Heart left ventricle (tissue), 16 donors: ENCODE results near the gene GPR89B. TPM values are rescaled to one million over a fixed set of nuclear protein-coding genes. Genes with fewer than 3 reads are reported as not detected.

Experiments used
- ATAC-seq, 4 donors: fragments of 200-7000 bp; cut with Tn5 transposase; one replicate each; pipeline ENCODE4 v1.9.1; 2020 to 2022; ENCODE audit warnings: moderate library complexity in 4 of 4, mild to moderate bottlenecking in 3 of 4, moderate number of reproducible peaks in 1 of 4
- DNase-seq, 5 donors: peaks; one replicate each; pipeline ENCODE4 v3.0.0-alpha.2; 2020
- H3K27ac ChIP-seq, 12 donors: fragments of 200-600 bp; sonication (generic) in 4 of 12; one replicate each; pipeline versions ENCODE4 v1.5.0 to v1.8.0; 2016 to 2022; ENCODE audit warnings: mild to moderate bottlenecking in 2 of 12
- H3K27me3 ChIP-seq, 9 donors: fragments of 200-600 bp; sonication (generic) in 2 of 9; one replicate each; pipeline versions ENCODE4 v1.5.1 to v1.8.0; 2016 to 2022; ENCODE audit warnings: mild to moderate bottlenecking in 3 of 9
- H3K36me3 ChIP-seq, 9 donors: fragments of 200-600 bp; sonication (generic) in 2 of 9; one replicate each; pipeline versions ENCODE4 v1.5.0 to v1.8.0; 2018 to 2022; ENCODE audit warnings: mild to moderate bottlenecking in 2 of 9
- H3K4me1 ChIP-seq, 12 donors: fragments of 200-600 bp; sonication (generic) in 4 of 12; one replicate each; pipeline versions ENCODE4 v1.5.0 to v1.8.0; 2016 to 2022; ENCODE audit warnings: mild to moderate bottlenecking in 3 of 12
- H3K4me3 ChIP-seq, 12 donors: fragments of 200-600 bp; sonication (generic) in 4 of 12; one replicate each; pipeline versions ENCODE4 v1.5.0 to v1.8.0; 2017 to 2022; ENCODE audit warnings: mild to moderate bottlenecking in 9 of 12, moderate library complexity in 4 of 12
- H3K9me3 ChIP-seq, 12 donors: fragments of 200-600 bp; sonication (generic) in 4 of 12; one replicate each; pipeline versions ENCODE4 v1.5.0 to v1.8.0; 2016 to 2022; ENCODE audit warnings: mild to moderate bottlenecking in 1 of 12
- POLR2A ChIP-seq, 2 donors: fragments of 450-650 bp; IDR thresholded peaks; one replicate each; pipeline ENCODE4 v1.6.1; 2017; ENCODE audit warnings: antibody characterized with exemption in 2 of 2, mild to moderate bottlenecking in 2 of 2, moderate library complexity in 2 of 2
- WGBS, 4 donors: extraction: QIAGEN DNeasy Blood & Tissue Kit in 2 of 4; methylation state at CpG; one replicate each; pipeline versions ENCODE4 v1.1.5 to v1.1.7; 2013 to 2018; 5-methylcytosine and 5-hydroxymethylcytosine counted together
- intact Hi-C, 10 donors: fragments of 100-400 bp; cut with DNase I; formaldehyde crosslinking; loops; one replicate each; pipeline versions ENCODE4 v1.11.1 to v1.14.2; 2022
- polyA plus RNA-seq, 2 donors: library from polyadenylated mRNA; stranded (reverse); fragments of 200-250 nt; gene quantifications; one replicate each; pipeline ENCODE4 v1.2.3, GENCODE V29; 2013
- total RNA-seq, 9 donors: library from RNA; depleted of rRNA in 2 of 9; stranded (reverse); fragments of >200 nt in 2 of 9; fragmentation: NEBNext Ultra II Directional in 3 of 9; extraction: Animal tissue kit (Norgen Biotek cat#: 25700) in 3 of 9; gene quantifications; one replicate each; pipeline versions ENCODE4 v1.1.0 to v1.2.4, GENCODE V29; 2016 to 2023
- TF ChIP-seq, protein P1 (sequence below), 12 donors: fragments of 200-600 bp; sonication (generic) in 4 of 12; IDR thresholded peaks; one replicate each; pipeline versions ENCODE4 v1.5.0 to v1.8.0; 2018 to 2022; ENCODE audit warnings: antibody characterized with exemption in 12 of 12, mild to moderate bottlenecking in 5 of 12
- donor health status: ischemic (EF 13 %, LVEDD 7.1; RV severe dilation, severe dysfunction).
- donor health status: healthy with polysubstance abuse.
- donor health status: DM: no; HTN: yes; CAD: no.
- donor health status: DM: no; HTN: no; CAD: no.
- donor health status: ischemic (EF 25% LVEDD 6.9; RV normal size, moderate dysfunction).
- donor health status: ischemic (EF 25% LVEDD 5.7; RV mildly dilated, moderate dysfunction).
- donor health status: healthy.
- donor health status: DM: yes; HTN: yes; CAD: no.
- donor health status: ischemic (EF 35%, LVEDD 5.7; RV mildly dilated, moderate dysfunction).
- donor health status: nonischemic (EF 11% LVEDD 7.7; RV severe dilation, severe dysfunction).
- donor health status: DM: yes; HTN: yes; CAD: no.
- donor health status: PGD.
- donor health status: ischemic (EF 29% LVEDD 5.4; RV normal size, mild dysfunction).
- donor health status: nonischemic (EF 23%, LVEDD 6.1; RV moderate dilation, normal function).

The GPR89B gene
- total and polyA plus RNA-seq, 11 donors: 4.0 to 11.7 (median 5.7) TPM

DNA sequence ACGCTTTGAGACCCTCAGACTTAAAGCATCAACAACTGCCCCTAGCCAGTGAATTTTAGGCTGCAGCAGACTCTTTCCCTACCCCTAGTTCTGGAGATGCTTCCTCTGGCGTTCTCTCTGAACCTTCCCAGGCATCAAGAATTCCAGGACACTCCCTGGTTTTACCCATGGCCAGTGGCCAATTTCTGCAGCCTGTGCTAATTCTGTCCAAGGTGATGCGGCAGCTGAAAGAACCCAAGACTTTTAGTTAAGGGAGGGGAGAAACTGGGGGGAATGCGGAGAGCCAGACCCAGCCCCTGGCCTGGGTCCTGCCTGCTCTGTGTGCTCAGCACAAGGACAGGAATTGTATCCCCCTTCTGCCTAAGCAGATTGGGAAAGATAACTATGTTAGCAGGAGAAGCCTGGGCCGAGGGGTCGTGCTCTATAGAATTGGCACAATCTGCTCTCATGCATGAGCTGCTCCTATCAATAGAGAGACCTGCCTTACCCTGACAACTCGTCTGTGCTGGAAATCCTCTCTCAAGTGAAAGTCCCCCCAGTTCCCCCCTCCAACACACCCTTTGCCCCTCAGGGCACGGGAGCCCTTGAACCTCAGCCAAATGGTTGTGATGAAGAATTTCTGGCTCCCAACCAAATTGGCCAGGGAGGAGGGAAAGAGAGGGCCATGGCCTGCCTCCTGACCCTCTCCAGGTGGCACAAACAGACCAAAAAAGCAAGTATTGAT is 31.0 kb upstream of the GPR89B start:
- 33 to 42% (median 34%) methylated on average over 8 of the region's 8 CpGs for WGBS, 4 donors
- Histone ChIP-seq H3K27me3 (peaks cover 0 to 6% (median 0%) of the 10 kb centered on the region in 9 donors), H3K27ac (no peak overlapping the region), H3K4me1 (peaks cover 0 to 10% (median 0%) of the 10 kb centered on the region in 12 donors), H3K9me3 (no peaks in the 10 kb centered on the region), H3K36me3 (no peaks in the 10 kb centered on the region), H3K4me3 (no peak overlapping the region)
- ATAC-seq: peak in 2 of 4 donors; percentile 29 to 32
- no peak for DNase-seq
- TF ChIP-seq, protein P1, sequence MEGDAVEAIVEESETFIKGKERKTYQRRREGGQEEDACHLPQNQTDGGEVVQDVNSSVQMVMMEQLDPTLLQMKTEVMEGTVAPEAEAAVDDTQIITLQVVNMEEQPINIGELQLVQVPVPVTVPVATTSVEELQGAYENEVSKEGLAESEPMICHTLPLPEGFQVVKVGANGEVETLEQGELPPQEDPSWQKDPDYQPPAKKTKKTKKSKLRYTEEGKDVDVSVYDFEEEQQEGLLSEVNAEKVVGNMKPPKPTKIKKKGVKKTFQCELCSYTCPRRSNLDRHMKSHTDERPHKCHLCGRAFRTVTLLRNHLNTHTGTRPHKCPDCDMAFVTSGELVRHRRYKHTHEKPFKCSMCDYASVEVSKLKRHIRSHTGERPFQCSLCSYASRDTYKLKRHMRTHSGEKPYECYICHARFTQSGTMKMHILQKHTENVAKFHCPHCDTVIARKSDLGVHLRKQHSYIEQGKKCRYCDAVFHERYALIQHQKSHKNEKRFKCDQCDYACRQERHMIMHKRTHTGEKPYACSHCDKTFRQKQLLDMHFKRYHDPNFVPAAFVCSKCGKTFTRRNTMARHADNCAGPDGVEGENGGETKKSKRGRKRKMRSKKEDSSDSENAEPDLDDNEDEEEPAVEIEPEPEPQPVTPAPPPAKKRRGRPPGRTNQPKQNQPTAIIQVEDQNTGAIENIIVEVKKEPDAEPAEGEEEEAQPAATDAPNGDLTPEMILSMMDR (IDR thresholded peaks at IDR 0.05): no peak
- no peak for TF ChIP-seq POLR2A (IDR thresholded peaks at IDR 0.05)
- intact Hi-C loops: loop anchor here in 3 of 10 donors (10.0 kb wide), 2 partner anchors 402 to 622 kb away; no protein-coding TSS in a partner anchor

DNA sequence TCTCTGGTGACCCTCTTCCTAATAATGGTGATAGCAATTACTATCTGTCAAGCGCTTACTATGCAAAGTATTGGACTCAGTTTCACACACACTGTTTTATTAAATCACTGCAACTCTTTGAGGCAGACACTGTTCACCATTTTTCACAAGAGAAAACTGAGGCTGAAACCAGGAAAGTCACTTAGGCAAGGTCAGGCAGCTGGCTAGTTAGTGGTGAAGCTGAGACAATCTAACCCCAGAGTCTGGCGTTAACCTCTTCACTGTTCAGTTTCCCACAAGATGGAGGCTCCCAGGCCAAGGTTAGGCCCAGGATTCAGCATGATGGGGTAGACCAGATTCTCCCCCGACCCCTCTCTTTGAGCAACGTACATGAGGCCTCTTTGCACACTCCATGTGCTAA is 30.4 kb upstream of the GPR89B start:
- intact Hi-C loops: loop anchor here in 3 of 10 donors (10.0 kb wide), 2 partner anchors 403 to 623 kb away; no protein-coding TSS in a partner anchor
- H3K4me1 ChIP-seq: peaks cover 0 to 7% (median 0%) of the 10 kb centered on the region in 12 donors
- no peak for TF ChIP-seq POLR2A (IDR thresholded peaks at IDR 0.05)
- TF ChIP-seq, protein P1 (IDR thresholded peaks at IDR 0.05): no peak
- DNase-seq: no peak
- WGBS, 4 donors: 83 to 90% (median 87%) methylated on average over 4 of the region's 4 CpGs
- H3K27me3 ChIP-seq: peaks cover 0 to 6% (median 0%) of the 10 kb centered on the region in 9 donors
- ATAC-seq: no peak
- H3K9me3 ChIP-seq: no peaks in the 10 kb centered on the region
- H3K27ac ChIP-seq: no peak overlapping the region
- no peaks in the 10 kb centered on the region for H3K36me3 ChIP-seq
- no peak overlapping the region for H3K4me3 ChIP-seq

DNA sequence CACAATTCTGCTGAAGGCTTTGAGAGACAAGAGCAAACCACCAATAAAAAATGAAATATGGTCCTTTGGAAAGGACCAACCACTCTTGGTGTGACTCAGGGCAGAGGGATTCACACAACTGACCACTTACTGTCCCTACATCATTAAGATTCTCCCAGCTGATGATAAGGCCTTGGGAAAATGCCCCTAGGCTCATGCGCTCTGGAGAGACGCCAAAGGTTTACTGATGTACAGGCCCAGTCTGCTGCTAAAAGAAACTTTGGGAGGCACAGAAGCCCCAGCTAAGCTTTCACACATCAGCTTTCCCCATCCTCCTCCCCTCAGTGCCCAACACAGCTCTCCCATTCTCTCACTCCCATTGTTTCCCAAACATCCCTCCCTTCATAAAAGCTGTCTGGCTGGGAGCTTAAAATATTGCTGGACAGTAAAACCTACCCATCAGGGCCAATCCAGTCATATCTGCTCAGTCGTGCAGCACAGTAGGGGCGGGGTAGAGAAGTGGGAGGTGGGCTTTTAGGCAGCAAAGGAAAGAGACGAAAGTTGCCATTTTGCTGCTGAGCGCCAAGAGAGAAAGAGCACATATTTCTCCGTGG is 25.9 kb upstream of the GPR89B start, which contains the start of gene GJA8:
Gene GJA8 (plus strand): TSS at position 543 of the 593 bp plus-strand sequence. CDS start 5,161 bp downstream, outside the sequence.
- Histone ChIP-seq H3K9me3 (no peaks in the 10 kb centered on the region), H3K27me3 (no peaks in the 10 kb centered on the region), H3K4me3 (no peak within 1 kb of the TSS), H3K36me3 (no peaks in the 10 kb centered on the region), H3K4me1 (peaks cover 0 to 2% (median 0%) of the 10 kb centered on the region in 12 donors), H3K27ac (no peak within 1 kb of the TSS)
- DNase-seq: no peak
- intact Hi-C loops: no loop called here
- ATAC-seq: no peak
- no peak for TF ChIP-seq POLR2A (IDR thresholded peaks at IDR 0.05)
- TF ChIP-seq, protein P1 (IDR thresholded peaks at IDR 0.05): no peak
- 81 to 88% (median 83%) methylated on average over 7 of the region's 7 CpGs for WGBS, 4 donors

DNA sequence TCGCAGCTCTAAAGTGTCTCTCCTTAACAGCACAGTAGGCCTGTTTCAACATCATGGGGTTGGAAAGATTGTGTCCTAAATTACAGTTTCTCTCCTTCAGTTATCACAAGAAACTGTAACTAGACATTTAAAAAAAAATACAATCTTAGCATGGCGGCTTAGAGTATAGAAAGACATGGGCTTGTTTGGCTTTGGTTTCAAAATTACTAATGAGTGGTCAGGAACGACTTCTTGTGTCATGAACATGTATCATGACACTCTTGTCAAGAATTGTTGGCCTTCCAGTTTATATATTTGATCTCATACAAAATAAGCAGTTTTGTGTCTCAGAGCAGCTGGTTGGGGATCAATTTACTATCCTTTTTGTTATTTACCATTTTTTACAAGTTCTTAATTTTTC is 23.5 kb upstream of the GPR89B start:
- no peak for ATAC-seq
- Histone ChIP-seq H3K4me3 (no peak overlapping the region), H3K9me3 (no peaks in the 10 kb centered on the region), H3K27ac (no peak overlapping the region), H3K36me3 (no peaks in the 10 kb centered on the region), H3K27me3 (no peaks in the 10 kb centered on the region), H3K4me1 (no peaks in the 10 kb centered on the region)
- DNase-seq: no peak
- 76 to 86% (median 85%) methylated on average over 3 of the region's 3 CpGs for WGBS, 4 donors
- TF ChIP-seq, protein P1 (IDR thresholded peaks at IDR 0.05): no peak
- no peak for TF ChIP-seq POLR2A (IDR thresholded peaks at IDR 0.05)
- intact Hi-C loops: no loop called here
